Loucy (cell line): ENCODE results near the gene OR6P1.

Experiments
- H2AFZ ChIP-seq: fragments of 200-600 bp; sonication (generic); 2 replicates; pipeline ENCODE4 v1.6.0; 2016; ENCODE audit warnings: antibody characterized with exemption, mild to moderate bottlenecking, low read length, moderate library complexity
- H3F3A ChIP-seq: fragments of 200-600 bp; 2 replicates; pipeline ENCODE4 v1.6.0; 2016; ENCODE audit warnings: antibody characterized with exemption, low read depth, mild to moderate bottlenecking
- H3K27me3 ChIP-seq: fragments of 200-600 bp; sonication (generic); 2 replicates; pipeline ENCODE4 v1.6.1; 2014; ENCODE audit warnings: low read length, mild to moderate bottlenecking; ENCODE audit not compliant: insufficient read depth, poor library complexity, severe bottlenecking
- H3K36me3 ChIP-seq: fragments of 200-600 bp; sonication (generic); 2 replicates; pipeline ENCODE4 v1.6.1; 2016; ENCODE audit warnings: low read length; ENCODE audit not compliant: insufficient read depth
- H3K4me1 ChIP-seq: fragments of 200-600 bp; sonication (generic); 2 replicates; pipeline ENCODE4 v1.5.1; 2014; ENCODE audit warnings: low read length, mild to moderate bottlenecking; ENCODE audit not compliant: insufficient read depth, poor library complexity, severe bottlenecking
- H3K4me2 ChIP-seq: fragments of 200-600 bp; sonication (generic); 2 replicates; pipeline ENCODE4 v1.6.0; 2014; ENCODE audit warnings: antibody characterized with exemption, low read length, low read depth, mild to moderate bottlenecking; ENCODE audit not compliant: poor library complexity, severe bottlenecking
- H3K4me3 ChIP-seq: fragments of 200-600 bp; sonication (generic); 2 replicates; pipeline ENCODE4 v1.5.1; 2014; ENCODE audit warnings: low read length, mild to moderate bottlenecking, mixed read lengths; ENCODE audit not compliant: poor library complexity, severe bottlenecking
- H3K79me2 ChIP-seq: fragments of 200-600 bp; sonication (generic); 2 replicates; pipeline ENCODE4 v1.6.1; 2014; ENCODE audit warnings: low read length; ENCODE audit not compliant: insufficient read depth
- H3K9ac ChIP-seq: fragments of 200-600 bp; sonication (generic); 2 replicates; pipeline ENCODE4 v1.6.0; 2014; ENCODE audit warnings: mild to moderate bottlenecking, low read depth, low read length, moderate library complexity; ENCODE audit not compliant: poor library complexity, severe bottlenecking
- H3K9me2 ChIP-seq: fragments of 200-600 bp; sonication (generic); replicated peaks from 2 replicates; pipeline ENCODE4 v1.6.1; 2016; ENCODE audit warnings: low read depth, low read length, mixed read lengths
- H3K9me3 ChIP-seq: fragments of 200-600 bp; sonication (generic); 2 replicates; pipeline ENCODE4 v1.6.1; 2014; ENCODE audit warnings: mild to moderate bottlenecking, antibody characterized with exemption, low read length, low read depth; ENCODE audit not compliant: insufficient read depth
- H4K20me1 ChIP-seq: fragments of 200-600 bp; sonication (generic); 2 replicates; pipeline ENCODE4 v1.6.0; 2014; ENCODE audit warnings: antibody characterized with exemption, low read length, mild to moderate bottlenecking; ENCODE audit not compliant: insufficient read depth, poor library complexity, severe bottlenecking
- EZH2phosphoT487 ChIP-seq: fragments of 200-600 bp; IDR thresholded peaks from 2 replicates; pipeline ENCODE4 v1.6.1; 2018; ENCODE audit warnings: antibody characterized with exemption, mild to moderate bottlenecking, moderate library complexity, borderline replicate concordance
- TF ChIP-seq, protein P1 (sequence below): fragments of 200-600 bp; sonication (generic); conservative IDR thresholded peaks from 2 replicates; pipeline ENCODE4 v1.5.1; 2014; ENCODE audit warnings: mild to moderate bottlenecking, antibody characterized with exemption, low read length

Gene OR6P1

DNA sequence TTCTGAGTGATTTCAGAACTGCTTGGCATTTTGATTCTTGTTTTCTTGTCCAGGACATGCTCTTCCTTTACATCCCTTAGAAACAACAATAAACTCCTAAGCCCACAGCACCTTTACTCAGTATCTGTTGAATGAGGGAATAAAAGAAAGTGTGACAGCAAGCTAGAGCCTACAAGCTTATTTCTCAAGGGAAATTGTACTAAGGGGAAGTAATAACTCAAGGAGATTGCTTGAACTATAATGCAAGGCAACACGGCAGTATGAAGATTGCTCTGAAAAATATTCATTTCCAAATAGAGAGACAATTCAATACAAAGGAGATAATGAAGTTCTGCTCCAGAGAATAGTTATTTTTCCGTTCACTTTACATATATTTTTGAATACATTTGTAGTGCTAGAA is 6.5 kb downstream of the OR6P1 start:
- H3K4me2 ChIP-seq: no peak overlapping the region
- H3K79me2 ChIP-seq: no peaks in the 10 kb centered on the region
- H3K9me2 ChIP-seq: no peaks in the 10 kb centered on the region
- H3K4me3 ChIP-seq: no peak overlapping the region
- no peaks in the 10 kb centered on the region for H3F3A ChIP-seq
- no peaks in the 10 kb centered on the region for H4K20me1 ChIP-seq
- no peak overlapping the region for H3K9ac ChIP-seq
- no peaks in the 10 kb centered on the region for H3K27me3 ChIP-seq
- no peaks in the 10 kb centered on the region for H3K9me3 ChIP-seq
- no peaks in the 10 kb centered on the region for H3K36me3 ChIP-seq
- H3K4me1 ChIP-seq: peaks cover 4% of the 10 kb centered on the region
- TF ChIP-seq EZH2phosphoT487: no peak
- TF ChIP-seq, protein P1, sequence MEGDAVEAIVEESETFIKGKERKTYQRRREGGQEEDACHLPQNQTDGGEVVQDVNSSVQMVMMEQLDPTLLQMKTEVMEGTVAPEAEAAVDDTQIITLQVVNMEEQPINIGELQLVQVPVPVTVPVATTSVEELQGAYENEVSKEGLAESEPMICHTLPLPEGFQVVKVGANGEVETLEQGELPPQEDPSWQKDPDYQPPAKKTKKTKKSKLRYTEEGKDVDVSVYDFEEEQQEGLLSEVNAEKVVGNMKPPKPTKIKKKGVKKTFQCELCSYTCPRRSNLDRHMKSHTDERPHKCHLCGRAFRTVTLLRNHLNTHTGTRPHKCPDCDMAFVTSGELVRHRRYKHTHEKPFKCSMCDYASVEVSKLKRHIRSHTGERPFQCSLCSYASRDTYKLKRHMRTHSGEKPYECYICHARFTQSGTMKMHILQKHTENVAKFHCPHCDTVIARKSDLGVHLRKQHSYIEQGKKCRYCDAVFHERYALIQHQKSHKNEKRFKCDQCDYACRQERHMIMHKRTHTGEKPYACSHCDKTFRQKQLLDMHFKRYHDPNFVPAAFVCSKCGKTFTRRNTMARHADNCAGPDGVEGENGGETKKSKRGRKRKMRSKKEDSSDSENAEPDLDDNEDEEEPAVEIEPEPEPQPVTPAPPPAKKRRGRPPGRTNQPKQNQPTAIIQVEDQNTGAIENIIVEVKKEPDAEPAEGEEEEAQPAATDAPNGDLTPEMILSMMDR: no peak
- H2AFZ ChIP-seq: no peak overlapping the region

DNA sequence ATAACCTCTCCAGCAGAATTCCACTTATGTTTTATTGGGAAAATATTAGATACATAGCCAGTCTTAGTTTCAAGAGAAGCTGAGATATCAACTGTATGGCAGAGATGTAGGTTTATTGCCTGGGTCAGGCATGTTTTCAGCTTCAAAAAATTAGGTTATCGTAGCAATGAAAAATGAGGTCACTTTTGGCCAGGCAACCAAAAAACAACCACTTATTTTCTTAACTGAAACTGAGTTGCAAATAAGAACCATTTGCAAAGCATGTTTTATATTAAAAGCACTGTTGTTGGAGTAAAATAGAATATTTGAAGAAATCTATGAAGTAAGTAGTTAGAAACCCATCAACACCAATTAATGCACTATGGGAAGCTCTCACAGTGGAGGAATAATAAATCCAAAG is 10.7 kb downstream of the OR6P1 start:
- H3K9ac ChIP-seq: no peak overlapping the region
- H3K4me1 ChIP-seq: peaks cover 3% of the 10 kb centered on the region
- no peak overlapping the region for H3K4me2 ChIP-seq
- no peaks in the 10 kb centered on the region for H3K79me2 ChIP-seq
- no peaks in the 10 kb centered on the region for H3K9me2 ChIP-seq
- H3K27me3 ChIP-seq: no peaks in the 10 kb centered on the region
- H3K36me3 ChIP-seq: no peaks in the 10 kb centered on the region
- H3K4me3 ChIP-seq: no peak overlapping the region
- no peak for TF ChIP-seq EZH2phosphoT487
- TF ChIP-seq, protein P1: no peak
- no peaks in the 10 kb centered on the region for H3K9me3 ChIP-seq
- H2AFZ ChIP-seq: no peak overlapping the region
- H3F3A ChIP-seq: no peaks in the 10 kb centered on the region
- H4K20me1 ChIP-seq: no peaks in the 10 kb centered on the region

DNA sequence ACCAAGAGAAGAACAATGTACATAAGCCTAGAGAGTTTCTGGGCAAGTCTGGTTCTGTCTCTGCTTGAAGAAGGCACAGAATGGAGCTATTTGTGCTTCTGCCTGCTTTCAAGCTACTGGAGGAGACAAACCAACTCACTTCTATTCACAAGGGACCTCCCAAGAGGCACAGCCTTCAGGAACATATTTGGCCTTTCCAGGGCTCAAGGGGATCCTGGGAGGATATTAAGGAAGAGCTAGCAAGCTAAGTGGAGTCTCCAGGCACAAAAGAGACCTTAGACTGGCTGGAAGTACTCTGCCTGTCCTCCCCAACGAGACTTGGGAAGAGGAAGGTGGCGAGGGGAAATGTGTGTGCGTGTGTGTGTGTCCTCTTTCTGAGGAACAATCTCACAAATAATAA is 16.0 kb downstream of the OR6P1 start, which contains the start of gene OR6Y1:
OR6Y1 (minus strand) TSS at position 54 of the 400 bp plus-strand sequence. CDS start 6,300 bp downstream, outside the sequence.
- H3F3A ChIP-seq: no peaks in the 10 kb centered on the region
- no peak within 1 kb of the TSS for H2AFZ ChIP-seq
- H3K4me3 ChIP-seq: no peak within 1 kb of the TSS
- H3K4me2 ChIP-seq: no peak within 1 kb of the TSS
- no peaks in the 10 kb centered on the region for H3K4me1 ChIP-seq
- H3K9me2 ChIP-seq: no peaks in the 10 kb centered on the region
- no peaks in the 10 kb centered on the region for H3K27me3 ChIP-seq
- H3K9ac ChIP-seq: no peak within 1 kb of the TSS
- no peak for TF ChIP-seq EZH2phosphoT487
- TF ChIP-seq, protein P1: no peak
- H3K9me3 ChIP-seq: no peaks in the 10 kb centered on the region
- no peaks in the 10 kb centered on the region for H3K36me3 ChIP-seq
- H4K20me1 ChIP-seq: no peaks in the 10 kb centered on the region
- H3K79me2 ChIP-seq: no peaks in the 10 kb centered on the region
